ENCODE results near the gene ZNF71.
"Not testable (repeated sequence)": the region's sequence is repeated elsewhere in the genome, so short reads cannot be mapped to it uniquely, and the experiment has no call there.

ZNF71 gene

DNA sequence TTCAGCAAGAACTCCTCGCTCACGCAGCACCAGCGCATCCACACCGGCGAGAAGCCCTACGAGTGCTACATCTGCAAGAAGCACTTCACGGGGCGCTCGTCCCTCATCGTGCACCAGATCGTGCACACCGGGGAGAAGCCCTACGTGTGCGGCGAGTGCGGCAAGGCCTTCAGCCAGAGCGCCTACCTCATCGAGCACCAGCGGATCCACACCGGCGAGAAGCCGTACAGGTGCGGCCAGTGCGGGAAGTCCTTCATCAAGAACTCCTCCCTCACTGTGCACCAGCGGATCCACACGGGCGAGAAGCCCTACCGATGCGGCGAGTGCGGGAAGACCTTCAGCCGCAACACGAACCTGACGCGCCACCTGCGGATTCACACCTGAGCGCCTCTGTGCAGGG is 27.3 kb downstream of the ZNF71 start:
- DNase-seq (ENCODE audit: low read depth): no peak

DNA sequence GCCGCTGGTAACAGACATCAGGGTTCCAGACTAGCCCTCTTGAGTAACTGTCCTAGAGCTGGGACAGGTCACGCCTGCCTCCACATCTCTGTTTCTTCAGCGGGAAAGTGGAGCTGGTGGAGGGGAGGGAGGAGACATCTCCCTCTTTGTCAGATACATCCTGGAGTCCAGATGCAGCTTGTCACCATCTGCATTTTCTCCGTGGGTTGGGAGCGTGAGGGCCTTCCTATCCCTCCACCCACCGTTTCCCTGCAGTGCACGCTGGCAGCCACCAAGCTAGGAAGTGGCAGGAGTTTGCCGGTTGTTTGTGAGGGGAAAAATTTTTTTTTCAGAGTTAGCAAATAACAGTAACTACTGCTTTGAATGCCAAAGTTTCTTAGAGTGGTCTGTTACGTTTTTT is 27.9 kb downstream of the ZNF71 start:
- no peak for DNase-seq (ENCODE audit: low read depth)

- no peak for DNase-seq (ENCODE audit: low read depth)
Measured at GRCh38 chr19:56625708-56626107, 30.6 kb downstream of the ZNF71 start.

DNA sequence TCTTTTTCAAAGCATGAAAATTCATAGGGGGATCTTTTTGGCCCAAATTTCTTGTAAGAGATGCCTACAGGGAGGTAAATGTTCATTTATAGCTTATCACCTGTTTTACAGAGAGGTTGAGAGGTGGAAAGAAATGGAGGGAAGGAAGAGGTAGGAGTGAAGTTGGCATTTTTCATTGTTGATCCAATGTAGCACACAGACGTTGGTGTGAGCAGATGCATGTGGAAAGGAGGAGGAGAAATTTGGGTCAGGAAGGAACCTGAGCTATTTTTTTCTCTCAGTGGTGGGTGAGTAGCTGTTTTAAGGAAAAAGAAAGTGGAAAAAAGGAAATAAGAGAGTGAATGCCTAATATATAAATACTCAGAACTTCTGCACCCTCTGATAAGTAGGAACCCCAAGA is 37.9 kb downstream of the ZNF71 start:
- DNase-seq (ENCODE audit: low read depth): no peak

GRCh38 chr19:56637976-56638555 is 43.0 kb downstream of the ZNF71 start:
- peak; percentile 10 for DNase-seq (ENCODE audit: low read depth)

- no peak for DNase-seq (ENCODE audit: low read depth)
Measured at GRCh38 chr19:56639217-56639616, 44.1 kb downstream of the ZNF71 start.

DNA sequence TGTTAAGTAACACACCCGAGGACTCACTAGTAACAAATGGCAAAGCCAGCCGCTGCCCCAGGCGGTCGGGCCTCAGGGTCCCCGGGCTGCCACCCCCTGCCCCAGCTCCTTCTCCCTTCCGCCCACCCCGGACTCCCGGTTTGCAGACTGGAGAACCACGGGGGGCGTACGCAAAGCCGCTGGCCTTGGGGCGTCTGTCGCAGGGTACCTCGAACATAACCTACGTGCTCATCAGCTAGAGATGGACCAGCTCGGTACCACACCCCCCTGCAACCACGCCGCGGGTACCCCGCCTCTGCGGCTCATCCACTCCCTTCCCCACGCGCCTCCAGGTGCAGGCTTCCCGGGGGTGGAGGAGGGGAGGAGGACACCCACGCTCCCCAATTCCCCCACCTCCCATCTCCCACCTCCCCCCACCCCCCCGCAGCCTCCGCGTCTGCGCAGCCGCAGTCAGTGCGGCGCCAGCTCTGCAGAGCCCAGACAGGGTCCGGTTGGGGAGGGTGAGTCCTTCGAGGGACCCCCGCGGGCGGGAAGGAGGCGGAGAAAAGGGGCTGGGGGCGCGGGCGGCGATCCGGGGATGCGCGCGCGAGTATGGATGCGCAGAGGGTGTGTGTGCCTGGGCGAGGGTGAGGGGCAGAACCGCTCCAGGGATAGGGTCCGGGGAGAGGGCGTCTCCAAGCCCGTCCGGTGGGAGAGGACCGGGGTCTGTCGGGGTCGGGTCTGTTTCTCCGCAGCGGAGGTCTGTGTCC is 47.8 kb downstream of the ZNF71 start, which contains the start of gene SMIM17:
Gene SMIM17 (plus strand): TSS at position 449 of the 749 bp plus-strand sequence. CDS start 2,509 bp downstream, outside the sequence.
- no peak for DNase-seq (ENCODE audit: low read depth)

GRCh38 chr19:56643460-56643955 is 48.4 kb downstream of the ZNF71 start:
- no peak for DNase-seq (ENCODE audit: low read depth)

- DNase-seq (ENCODE audit: low read depth): no peak
Measured at GRCh38 chr19:56654151-56654550, 59.0 kb downstream of the ZNF71 start.

GRCh38 chr19:56660381-56661107 is 65.4 kb downstream of the ZNF71 start:
- no peak for DNase-seq (ENCODE audit: low read depth)

GRCh38 chr19:56661248-56661647 is 66.1 kb downstream of the ZNF71 start:
- no peak for DNase-seq (ENCODE audit: low read depth)

- DNase-seq (ENCODE audit: low read depth): no peak
Measured at GRCh38 chr19:56663931-56664500, 68.9 kb downstream of the ZNF71 start.

- no peak for DNase-seq (ENCODE audit: low read depth)
Measured at GRCh38 chr19:56664511-56664910, 69.4 kb downstream of the ZNF71 start.

DNA sequence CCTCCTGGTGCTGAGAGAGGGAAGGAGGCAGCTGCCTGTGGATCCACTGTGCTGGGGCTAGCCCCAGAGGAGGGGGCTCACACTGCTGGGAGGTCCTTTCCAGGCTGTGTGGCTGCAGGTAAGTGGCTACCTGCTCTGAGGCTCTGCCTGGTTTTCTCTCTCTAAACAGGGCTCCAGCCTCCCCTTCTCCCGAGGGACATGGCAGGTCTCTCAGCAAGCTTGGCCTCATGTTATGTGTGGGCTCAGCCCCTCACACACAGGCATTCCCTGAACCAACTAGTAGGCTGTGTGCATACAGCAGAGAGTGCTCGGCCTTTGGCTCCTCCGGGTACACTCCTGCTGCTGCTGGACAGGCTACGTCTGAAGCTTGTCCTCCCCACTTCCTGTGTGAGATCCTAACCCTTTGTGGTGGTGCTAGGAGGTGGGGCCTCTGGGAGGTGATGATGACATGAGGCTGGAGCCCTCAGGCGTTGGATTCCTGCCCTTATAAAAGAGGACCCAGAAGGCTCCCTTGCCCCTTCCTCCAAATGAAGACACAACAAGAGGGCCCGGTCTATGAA is 72.3 kb downstream of the ZNF71 start:
- DNase-seq (ENCODE audit: low read depth): no peak

GRCh38 chr19:56668676-56669075 is 73.6 kb downstream of the ZNF71 start:
- no peak for DNase-seq (ENCODE audit: low read depth)

GRCh38 chr19:56670401-56670960 is 75.4 kb downstream of the ZNF71 start:
- no peak for DNase-seq (ENCODE audit: low read depth)

DNA sequence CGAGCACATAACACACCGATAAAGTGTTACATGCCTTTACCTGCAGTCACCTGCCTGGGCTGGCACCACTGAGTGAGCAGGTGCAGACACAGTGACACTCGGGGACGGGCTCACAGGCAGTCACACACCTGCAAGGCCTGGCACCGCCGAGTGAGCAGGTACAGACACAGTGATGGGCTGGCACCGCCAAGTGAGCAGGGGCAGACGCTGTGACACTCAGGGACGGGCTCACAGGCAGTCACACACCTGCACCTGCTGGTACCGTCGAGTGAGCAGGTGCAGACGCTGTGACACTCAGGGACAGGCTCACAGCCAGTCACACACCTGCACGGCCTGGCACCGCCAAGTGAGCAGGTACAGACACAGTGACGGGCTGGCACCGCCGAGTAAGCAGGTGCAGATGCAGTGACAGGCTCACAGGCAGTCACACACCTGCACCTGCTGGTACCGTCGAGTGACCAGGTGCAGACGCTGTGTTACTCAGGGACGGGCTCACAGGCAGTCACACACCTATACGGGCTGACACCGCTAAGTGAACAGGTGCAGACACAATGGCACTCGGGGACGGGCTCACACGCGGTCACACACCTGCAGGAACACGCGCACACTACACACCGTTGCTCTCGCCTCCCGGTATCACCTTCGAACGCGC is 76.0 kb downstream of the ZNF71 start:
- DNase-seq (ENCODE audit: low read depth): no peak

DNA sequence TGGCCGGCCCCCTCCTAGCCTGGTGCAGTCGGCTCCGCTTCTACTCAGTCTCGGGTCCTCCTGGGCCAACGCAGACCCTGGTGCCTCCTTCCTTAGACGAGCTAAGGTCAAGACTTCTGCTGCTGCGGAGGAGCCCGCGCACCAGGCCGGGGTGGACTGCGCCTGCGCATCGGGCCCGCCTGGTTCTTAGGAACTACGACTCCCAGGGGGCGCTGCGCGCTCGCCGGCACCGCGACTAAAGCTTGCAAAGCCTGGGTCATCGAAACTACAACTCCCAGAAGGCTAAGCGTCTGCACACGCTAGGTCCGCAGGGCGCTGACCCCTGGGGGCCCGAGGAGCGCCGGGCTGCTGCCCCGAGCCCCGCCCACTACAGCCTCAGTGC is 76.5 kb downstream of the ZNF71 start, which contains the start of gene ZNF835:
Gene ZNF835 (minus strand): TSS at position 145 of the 382 bp plus-strand sequence. CDS start 6,559 bp downstream, outside the sequence.
- DNase-seq (ENCODE audit: low read depth): peak; percentile 64

GRCh38 chr19:56672610-56673009 is 77.5 kb downstream of the ZNF71 start:
- not testable (repeated sequence) for DNase-seq (ENCODE audit: low read depth)

All from stimulated activated CD8-positive, alpha-beta memory T cell treated with anti-CD3 and anti-CD28 coated beads, Interleukin-7, amount 100 ng/mL, for 24 hours (primary cell).